VCaP (cell line): Measurements from ENCODE around the gene ADD2.

Source experiments
- H3K27ac ChIP-seq: fragments of 450-650 bp; 2 replicates; pipeline ENCODE4 v1.5.1; 2017
- TF ChIP-seq, protein P1 (sequence below): fragments of 450-650 bp; conservative IDR thresholded peaks from 2 replicates; pipeline ENCODE4 v1.5.1; 2017; ENCODE audit warnings: mild to moderate bottlenecking, moderate library complexity

The ADD2 gene

GRCh38 chr2:70767699-70768589 lies at the start of gene ADD2:
Gene ADD2, minus strand, starts transcription at chr2:70768200. Its CDS starts 61,792 bp downstream, at chr2:70706408.
- H3K27ac ChIP-seq, result peak within 1 kb of the TSS; percentile 87
- TF ChIP-seq, protein P1, sequence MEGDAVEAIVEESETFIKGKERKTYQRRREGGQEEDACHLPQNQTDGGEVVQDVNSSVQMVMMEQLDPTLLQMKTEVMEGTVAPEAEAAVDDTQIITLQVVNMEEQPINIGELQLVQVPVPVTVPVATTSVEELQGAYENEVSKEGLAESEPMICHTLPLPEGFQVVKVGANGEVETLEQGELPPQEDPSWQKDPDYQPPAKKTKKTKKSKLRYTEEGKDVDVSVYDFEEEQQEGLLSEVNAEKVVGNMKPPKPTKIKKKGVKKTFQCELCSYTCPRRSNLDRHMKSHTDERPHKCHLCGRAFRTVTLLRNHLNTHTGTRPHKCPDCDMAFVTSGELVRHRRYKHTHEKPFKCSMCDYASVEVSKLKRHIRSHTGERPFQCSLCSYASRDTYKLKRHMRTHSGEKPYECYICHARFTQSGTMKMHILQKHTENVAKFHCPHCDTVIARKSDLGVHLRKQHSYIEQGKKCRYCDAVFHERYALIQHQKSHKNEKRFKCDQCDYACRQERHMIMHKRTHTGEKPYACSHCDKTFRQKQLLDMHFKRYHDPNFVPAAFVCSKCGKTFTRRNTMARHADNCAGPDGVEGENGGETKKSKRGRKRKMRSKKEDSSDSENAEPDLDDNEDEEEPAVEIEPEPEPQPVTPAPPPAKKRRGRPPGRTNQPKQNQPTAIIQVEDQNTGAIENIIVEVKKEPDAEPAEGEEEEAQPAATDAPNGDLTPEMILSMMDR, result peak; percentile 77

DNA sequence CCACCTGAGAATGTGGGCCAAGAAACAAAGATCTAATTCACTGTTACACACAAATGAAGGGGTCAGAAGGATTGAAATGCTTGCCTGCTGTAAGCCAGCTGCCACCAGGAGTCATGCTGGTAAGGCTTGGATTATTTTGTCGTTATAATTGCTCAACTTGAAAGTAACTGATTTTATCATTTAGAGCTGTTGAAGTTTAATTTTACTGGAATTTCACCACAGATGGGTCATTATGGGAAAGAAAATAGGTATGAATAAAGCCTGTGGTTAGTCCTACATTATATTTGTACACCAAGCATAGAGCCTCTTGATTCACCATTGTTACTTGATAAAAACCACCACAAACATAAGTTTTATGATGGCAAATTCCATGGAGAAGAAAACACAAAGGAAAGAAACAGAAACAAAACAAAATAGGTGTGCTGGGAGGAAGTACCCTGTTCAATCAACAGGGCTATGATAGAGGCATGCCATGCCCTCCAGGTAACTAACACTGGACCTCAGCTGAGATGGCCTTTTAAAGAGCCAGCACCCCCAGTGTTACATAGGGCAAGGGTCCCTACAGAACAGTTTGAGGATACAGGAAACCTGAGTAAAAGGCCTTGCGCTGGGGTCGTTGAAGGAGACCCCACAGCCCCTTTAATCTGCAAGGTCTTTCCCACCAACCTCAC lies 49.4 kb upstream of the ADD2 start:
- TF ChIP-seq, protein P1, result no peak

GRCh38 chr2:70816726-70817125 lies 48.7 kb upstream of the ADD2 start:
- TF ChIP-seq, protein P1, result no peak
- no peak overlapping the region for H3K27ac ChIP-seq

More for the DNA sequence above, 49.4 kb upstream of the ADD2 start:
- no peak overlapping the region for H3K27ac ChIP-seq

DNA sequence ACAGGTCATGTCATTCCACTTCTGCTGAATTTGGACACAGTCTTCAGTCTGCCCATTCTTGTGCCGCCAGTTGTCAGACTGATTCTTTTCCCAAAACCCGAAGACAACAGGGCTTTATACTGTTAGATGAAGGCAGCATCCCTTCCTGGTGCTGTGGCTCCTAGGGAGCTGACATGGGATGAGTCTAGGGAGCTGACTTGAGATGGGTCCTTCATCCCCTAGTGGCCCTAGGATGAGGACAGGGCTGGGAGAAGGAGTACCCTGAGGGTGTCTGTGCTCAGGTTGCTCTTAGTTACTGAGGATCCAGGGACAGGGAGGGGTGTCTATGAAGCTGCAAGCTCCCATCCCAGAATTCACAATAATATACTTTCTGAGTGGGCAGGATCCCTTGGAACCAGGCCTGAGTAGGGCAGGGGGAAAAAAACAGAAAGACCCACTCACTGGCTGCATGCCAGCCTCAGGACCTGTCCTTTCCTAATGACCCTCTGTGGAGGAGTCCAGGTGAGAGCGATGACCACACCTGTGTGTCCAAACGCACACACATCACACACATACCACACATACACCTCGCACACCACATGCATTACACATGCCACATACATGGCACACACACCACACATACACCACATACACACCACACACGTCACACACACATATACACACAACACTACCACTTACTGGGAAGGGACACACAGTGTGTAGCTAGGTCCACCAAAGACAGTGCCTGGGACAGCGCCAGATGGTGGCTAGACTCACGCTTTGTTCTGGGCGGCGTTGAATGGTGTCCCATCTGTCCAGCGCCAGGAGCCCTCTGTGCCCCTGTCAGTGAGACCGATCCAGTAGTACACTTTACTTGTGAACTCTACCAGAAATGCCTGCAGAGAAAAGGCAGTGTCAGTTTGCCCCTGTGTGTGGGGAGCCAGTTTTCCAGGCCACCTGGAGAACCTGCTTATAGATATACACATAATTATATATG lies 41.3 kb upstream of the ADD2 start:
- TF ChIP-seq, protein P1, result no peak
- no peak overlapping the region for H3K27ac ChIP-seq

GRCh38 chr2:70807828-70808118 lies 39.8 kb upstream of the ADD2 start:
- TF ChIP-seq, protein P1, result no peak

GRCh38 chr2:70807102-70807827 lies 39.3 kb upstream of the ADD2 start:
- no peak overlapping the region for H3K27ac ChIP-seq
- TF ChIP-seq, protein P1, result no peak

More at GRCh38 chr2:70807828-70808118, 39.8 kb upstream of the ADD2 start:
- H3K27ac ChIP-seq, result no peak overlapping the region
